ENCODE measurements around the gene NUP153.

DNA sequence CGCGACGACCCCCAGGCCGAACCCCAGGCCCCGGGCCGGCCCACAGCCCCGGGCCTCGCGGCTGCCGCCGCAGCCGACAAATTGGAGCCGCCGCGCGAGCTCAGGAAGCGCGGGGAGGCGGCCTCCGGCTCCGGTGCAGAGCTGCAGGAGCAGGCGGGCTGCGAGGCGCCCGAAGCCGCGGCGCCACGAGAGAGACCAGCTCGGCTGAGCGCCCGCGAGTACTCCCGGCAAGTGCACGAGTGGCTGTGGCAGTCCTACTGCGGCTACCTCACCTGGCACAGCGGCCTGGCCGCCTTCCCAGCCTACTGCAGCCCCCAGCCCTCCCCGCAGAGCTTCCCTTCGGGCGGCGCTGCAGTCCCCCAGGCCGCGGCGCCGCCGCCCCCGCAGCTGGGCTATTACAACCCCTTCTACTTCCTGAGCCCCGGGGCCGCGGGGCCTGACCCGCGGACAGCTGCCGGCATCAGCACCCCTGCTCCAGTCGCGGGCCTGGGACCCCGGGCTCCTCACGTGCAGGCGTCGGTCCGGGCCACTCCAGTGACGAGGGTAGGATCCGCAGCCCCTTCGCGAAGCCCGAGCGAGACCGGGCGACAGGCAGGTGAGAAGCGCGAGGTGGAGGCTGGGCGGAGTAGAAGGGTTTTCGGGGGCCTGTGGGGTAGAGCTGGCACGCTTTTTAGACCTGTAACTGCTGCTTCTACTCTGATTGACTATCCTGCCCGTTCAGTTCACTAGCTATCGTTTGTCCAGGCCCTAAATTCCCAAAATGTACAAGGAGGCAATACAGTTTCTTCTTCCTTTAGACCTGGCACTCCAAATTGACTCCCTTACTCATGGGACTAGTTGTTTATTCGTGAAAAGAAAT lies 106.0 kb downstream of the NUP153 start:
- TF ChIP-seq, protein P1, sequence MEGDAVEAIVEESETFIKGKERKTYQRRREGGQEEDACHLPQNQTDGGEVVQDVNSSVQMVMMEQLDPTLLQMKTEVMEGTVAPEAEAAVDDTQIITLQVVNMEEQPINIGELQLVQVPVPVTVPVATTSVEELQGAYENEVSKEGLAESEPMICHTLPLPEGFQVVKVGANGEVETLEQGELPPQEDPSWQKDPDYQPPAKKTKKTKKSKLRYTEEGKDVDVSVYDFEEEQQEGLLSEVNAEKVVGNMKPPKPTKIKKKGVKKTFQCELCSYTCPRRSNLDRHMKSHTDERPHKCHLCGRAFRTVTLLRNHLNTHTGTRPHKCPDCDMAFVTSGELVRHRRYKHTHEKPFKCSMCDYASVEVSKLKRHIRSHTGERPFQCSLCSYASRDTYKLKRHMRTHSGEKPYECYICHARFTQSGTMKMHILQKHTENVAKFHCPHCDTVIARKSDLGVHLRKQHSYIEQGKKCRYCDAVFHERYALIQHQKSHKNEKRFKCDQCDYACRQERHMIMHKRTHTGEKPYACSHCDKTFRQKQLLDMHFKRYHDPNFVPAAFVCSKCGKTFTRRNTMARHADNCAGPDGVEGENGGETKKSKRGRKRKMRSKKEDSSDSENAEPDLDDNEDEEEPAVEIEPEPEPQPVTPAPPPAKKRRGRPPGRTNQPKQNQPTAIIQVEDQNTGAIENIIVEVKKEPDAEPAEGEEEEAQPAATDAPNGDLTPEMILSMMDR (IDR thresholded peaks at IDR 0.05): peak; percentile 9; the same call in 1 of the 2 replicates
- TF ChIP-seq FOXM1 (IDR thresholded peaks at IDR 0.05; ENCODE audit: low read depth): no peak
- TF ChIP-seq RAD21 (IDR thresholded peaks at IDR 0.05; ENCODE audit: low read length): no peak
- TF ChIP-seq, protein P2, sequence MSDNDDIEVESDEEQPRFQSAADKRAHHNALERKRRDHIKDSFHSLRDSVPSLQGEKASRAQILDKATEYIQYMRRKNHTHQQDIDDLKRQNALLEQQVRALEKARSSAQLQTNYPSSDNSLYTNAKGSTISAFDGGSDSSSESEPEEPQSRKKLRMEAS (IDR thresholded peaks at IDR 0.05; ENCODE audit: low read depth): no peak
- TF ChIP-seq TAF1 (IDR thresholded peaks at IDR 0.05; ENCODE audit: borderline replicate concordance, low read depth, low read length): no peak
- TF ChIP-seq EZH2phosphoT487 (IDR thresholded peaks at IDR 0.05; ENCODE audit: borderline replicate concordance, low read depth): no peak
- no peak for TF ChIP-seq POLR2AphosphoS5 (IDR thresholded peaks at IDR 0.05; ENCODE audit: low read depth, low read length)
- TF ChIP-seq SIN3A (IDR thresholded peaks at IDR 0.05; ENCODE audit: borderline replicate concordance, low read depth, low read length): no peak
- no peak for TF ChIP-seq FOXJ3 (CRISPR knock-in tag; IDR thresholded peaks at IDR 0.05)
- no peak for TF ChIP-seq YY1 (IDR thresholded peaks at IDR 0.05; ENCODE audit: low read depth)
- TF ChIP-seq CHD2 (IDR thresholded peaks at IDR 0.05; ENCODE audit: low read length, partially characterized antibody): no peak
- no peak for TF ChIP-seq EP300 (IDR thresholded peaks at IDR 0.05; ENCODE audit: borderline replicate concordance in 1 of 2, low read depth in 1 of 2, low read length in 1 of 2)
- TF ChIP-seq NRF1 (IDR thresholded peaks at IDR 0.05; ENCODE audit: low read depth, low read length): no peak
- TF ChIP-seq, protein P3, sequence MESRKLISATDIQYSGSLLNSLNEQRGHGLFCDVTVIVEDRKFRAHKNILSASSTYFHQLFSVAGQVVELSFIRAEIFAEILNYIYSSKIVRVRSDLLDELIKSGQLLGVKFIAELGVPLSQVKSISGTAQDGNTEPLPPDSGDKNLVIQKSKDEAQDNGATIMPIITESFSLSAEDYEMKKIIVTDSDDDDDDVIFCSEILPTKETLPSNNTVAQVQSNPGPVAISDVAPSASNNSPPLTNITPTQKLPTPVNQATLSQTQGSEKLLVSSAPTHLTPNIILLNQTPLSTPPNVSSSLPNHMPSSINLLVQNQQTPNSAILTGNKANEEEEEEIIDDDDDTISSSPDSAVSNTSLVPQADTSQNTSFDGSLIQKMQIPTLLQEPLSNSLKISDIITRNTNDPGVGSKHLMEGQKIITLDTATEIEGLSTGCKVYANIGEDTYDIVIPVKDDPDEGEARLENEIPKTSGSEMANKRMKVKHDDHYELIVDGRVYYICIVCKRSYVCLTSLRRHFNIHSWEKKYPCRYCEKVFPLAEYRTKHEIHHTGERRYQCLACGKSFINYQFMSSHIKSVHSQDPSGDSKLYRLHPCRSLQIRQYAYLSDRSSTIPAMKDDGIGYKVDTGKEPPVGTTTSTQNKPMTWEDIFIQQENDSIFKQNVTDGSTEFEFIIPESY (IDR thresholded peaks at IDR 0.05; ENCODE audit: borderline replicate concordance, low read depth): no peak

Data from SK-N-SH (cell line).